DMS 273 (cell line): ENCODE measurements around the gene PA2G4.
"Not testable (repeated sequence)": the region's sequence is repeated elsewhere in the genome, so short reads cannot be mapped to it uniquely, and the experiment has no call there.

ENCODE experiments used
- DNase-seq: peaks from one replicate; lab custom pipeline; 2025; ENCODE audit not compliant: unreplicated experiment; lab: John Stamatoyannopoulos, UW

Gene PA2G4

GRCh38 chr12:56104109-56104814 lies at the start of gene PA2G4:
Gene PA2G4, plus strand, starts transcription at chr12:56104559. Its CDS starts 179 bp downstream, at chr12:56104738.
- DNase-seq, result peak; percentile 99

GRCh38 chr12:56059964-56060363 lies 44.4 kb upstream of the PA2G4 start:
- DNase-seq, result not testable (repeated sequence)

GRCh38 chr12:56061982-56062381 lies 42.4 kb upstream of the PA2G4 start:
- DNase-seq, result no peak

- DNase-seq, result no peak
Observed at GRCh38 chr12:56062996-56063395, 41.4 kb upstream of the PA2G4 start.

- no peak for DNase-seq
Observed at GRCh38 chr12:56071648-56072047, 32.7 kb upstream of the PA2G4 start.

GRCh38 chr12:56074396-56074795 lies 30.0 kb upstream of the PA2G4 start:
- DNase-seq, result no peak

- DNase-seq, result not testable (repeated sequence)
Observed at GRCh38 chr12:56077966-56078365, 26.4 kb upstream of the PA2G4 start.

GRCh38 chr12:56078427-56078826 lies 25.9 kb upstream of the PA2G4 start:
- DNase-seq, result no peak

- peak; percentile 86 for DNase-seq
Observed at GRCh38 chr12:56078931-56079722, 25.2 kb upstream of the PA2G4 start.

GRCh38 chr12:56079723-56080555 lies 24.4 kb upstream of the PA2G4 start, which contains the start of gene ERBB3:
Gene ERBB3, plus strand, starts transcription at chr12:56080165. Its CDS starts 136 bp downstream, at chr12:56080301.
- peak; percentile 78 for DNase-seq

GRCh38 chr12:56080556-56081138 lies 23.7 kb upstream of the PA2G4 start:
- no peak for DNase-seq

GRCh38 chr12:56081393-56082347 lies 22.7 kb upstream of the PA2G4 start:
- no peak for DNase-seq

- DNase-seq, result no peak
Observed at GRCh38 chr12:56082382-56082781, 22.0 kb upstream of the PA2G4 start.

- no peak for DNase-seq
Observed at GRCh38 chr12:56082967-56083366, 21.4 kb upstream of the PA2G4 start.

GRCh38 chr12:56084958-56085543 lies 19.3 kb upstream of the PA2G4 start:
- peak; percentile 66 for DNase-seq

- DNase-seq, result no peak
Observed at GRCh38 chr12:56086096-56086495, 18.3 kb upstream of the PA2G4 start.

- no peak for DNase-seq
Observed at GRCh38 chr12:56086608-56087007, 17.8 kb upstream of the PA2G4 start.

GRCh38 chr12:56087220-56087619 lies 17.1 kb upstream of the PA2G4 start:
- DNase-seq, result peak; percentile 10

- DNase-seq, result no peak
Observed at GRCh38 chr12:56097738-56098137, 6.6 kb upstream of the PA2G4 start.
